Measurements from ENCODE around the gene EVI5L. TPM values are rescaled to one million over a fixed set of nuclear protein-coding genes. Genes with fewer than 3 reads are reported as not detected.

EVI5L gene
- total RNA-seq, 4 donors from 2014 or later: 6.9 to 10.8 (median 7.9) TPM

- TF ChIP-seq, protein P1, sequence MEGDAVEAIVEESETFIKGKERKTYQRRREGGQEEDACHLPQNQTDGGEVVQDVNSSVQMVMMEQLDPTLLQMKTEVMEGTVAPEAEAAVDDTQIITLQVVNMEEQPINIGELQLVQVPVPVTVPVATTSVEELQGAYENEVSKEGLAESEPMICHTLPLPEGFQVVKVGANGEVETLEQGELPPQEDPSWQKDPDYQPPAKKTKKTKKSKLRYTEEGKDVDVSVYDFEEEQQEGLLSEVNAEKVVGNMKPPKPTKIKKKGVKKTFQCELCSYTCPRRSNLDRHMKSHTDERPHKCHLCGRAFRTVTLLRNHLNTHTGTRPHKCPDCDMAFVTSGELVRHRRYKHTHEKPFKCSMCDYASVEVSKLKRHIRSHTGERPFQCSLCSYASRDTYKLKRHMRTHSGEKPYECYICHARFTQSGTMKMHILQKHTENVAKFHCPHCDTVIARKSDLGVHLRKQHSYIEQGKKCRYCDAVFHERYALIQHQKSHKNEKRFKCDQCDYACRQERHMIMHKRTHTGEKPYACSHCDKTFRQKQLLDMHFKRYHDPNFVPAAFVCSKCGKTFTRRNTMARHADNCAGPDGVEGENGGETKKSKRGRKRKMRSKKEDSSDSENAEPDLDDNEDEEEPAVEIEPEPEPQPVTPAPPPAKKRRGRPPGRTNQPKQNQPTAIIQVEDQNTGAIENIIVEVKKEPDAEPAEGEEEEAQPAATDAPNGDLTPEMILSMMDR (IDR thresholded peaks at IDR 0.05): no peak
- DNase-seq (ENCODE audit: low spot score) (no peak), ATAC-seq (ENCODE audit: low FRiP score) (no peak)
Observed at GRCh38 chr19:7899751-7900378, 69.8 kb downstream of the EVI5L start.

DNA sequence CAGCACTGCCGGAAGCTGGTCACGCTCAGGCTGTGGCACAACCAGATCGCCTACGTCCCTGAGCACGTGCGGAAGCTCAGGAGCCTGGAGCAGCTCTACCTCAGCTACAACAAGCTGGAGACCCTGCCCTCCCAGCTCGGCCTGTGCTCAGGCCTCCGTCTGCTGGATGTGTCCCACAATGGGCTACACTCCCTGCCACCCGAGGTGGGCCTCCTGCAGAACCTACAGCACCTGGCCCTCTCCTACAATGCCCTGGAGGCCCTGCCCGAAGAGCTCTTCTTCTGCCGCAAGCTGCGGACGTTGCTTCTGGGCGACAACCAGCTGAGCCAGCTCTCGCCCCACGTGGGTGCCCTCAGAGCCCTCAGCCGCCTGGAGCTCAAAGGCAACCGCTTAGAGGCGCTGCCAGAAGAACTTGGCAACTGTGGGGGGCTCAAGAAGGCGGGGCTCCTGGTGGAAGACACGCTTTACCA lies 70.4 kb downstream of the EVI5L start:
- no peak for DNase-seq (ENCODE audit: low spot score)
- ATAC-seq (ENCODE audit: low FRiP score): no peak
- TF ChIP-seq, protein P1 (IDR thresholded peaks at IDR 0.05): no peak

DNA sequence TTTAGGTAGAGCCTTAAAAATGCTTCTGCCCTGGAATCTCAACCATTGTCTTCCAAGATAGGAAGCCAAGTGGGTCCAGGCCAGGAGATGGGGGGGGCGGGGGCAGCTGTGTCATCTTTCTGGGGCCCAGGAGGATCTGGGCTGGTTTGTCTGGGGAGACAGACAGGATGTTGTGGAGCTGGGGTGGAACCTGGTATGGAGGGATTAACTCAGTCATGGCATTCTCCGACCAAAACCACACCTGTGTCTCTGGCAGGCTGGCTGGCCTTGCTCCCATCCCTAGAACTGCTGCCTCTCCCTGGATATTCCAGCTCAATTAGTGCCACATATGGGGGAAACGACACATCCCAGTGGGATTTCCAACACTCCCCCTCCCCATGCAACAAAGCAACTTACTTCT lies 70.9 kb downstream of the EVI5L start:
- TF ChIP-seq, protein P1 (IDR thresholded peaks at IDR 0.05): no peak
- ATAC-seq (ENCODE audit: low FRiP score): no peak
- no peak for DNase-seq (ENCODE audit: low spot score)

DNA sequence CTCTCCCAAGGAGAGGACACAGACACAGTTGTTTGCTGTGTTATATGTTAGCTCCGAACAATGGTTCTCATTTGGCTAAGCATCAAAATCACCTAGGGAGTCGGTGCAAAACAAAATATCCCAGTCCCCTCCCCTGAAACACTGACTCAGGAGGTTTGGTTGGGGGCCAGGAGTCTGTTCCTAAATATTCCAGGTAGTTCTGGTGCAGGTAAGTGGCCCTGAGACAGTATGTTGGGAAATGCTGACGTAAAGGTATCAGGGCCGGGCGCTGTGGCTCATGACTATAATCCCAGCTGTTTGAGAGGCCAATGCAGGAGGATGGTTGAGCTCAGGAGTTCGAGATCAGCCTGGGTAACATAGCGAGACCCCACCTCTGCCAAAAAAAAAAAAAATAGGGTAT lies 71.3 kb downstream of the EVI5L start:
- TF ChIP-seq, protein P1 (IDR thresholded peaks at IDR 0.05): no peak
- ATAC-seq (ENCODE audit: low FRiP score): no peak
- DNase-seq (ENCODE audit: low spot score): no peak

DNA sequence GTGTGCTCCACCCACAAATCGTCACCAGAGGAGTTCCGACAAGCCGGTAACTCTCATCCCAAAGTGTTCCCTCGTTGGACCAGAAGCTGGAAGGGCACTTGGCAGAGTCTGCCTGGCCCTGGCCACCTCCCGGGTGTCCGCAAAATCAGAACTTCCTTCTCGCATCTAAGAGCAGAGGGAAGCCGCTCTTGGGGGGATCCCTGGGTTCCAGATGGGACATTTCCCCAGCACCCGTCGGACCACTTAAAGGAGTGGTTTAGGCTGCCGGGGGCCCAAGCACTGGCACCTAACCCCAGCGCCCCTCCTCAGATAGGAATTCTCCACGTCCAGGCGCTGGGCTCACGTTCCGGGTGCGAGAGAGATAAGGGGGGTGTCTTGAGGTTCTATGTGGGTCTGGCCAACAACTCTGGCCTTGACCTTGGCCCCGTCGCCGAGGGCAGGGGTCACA lies 72.8 kb downstream of the EVI5L start:
- TF ChIP-seq, protein P1 (IDR thresholded peaks at IDR 0.05): no peak
- ATAC-seq (ENCODE audit: low FRiP score) (no peak), DNase-seq (ENCODE audit: low spot score) (no peak)

DNA sequence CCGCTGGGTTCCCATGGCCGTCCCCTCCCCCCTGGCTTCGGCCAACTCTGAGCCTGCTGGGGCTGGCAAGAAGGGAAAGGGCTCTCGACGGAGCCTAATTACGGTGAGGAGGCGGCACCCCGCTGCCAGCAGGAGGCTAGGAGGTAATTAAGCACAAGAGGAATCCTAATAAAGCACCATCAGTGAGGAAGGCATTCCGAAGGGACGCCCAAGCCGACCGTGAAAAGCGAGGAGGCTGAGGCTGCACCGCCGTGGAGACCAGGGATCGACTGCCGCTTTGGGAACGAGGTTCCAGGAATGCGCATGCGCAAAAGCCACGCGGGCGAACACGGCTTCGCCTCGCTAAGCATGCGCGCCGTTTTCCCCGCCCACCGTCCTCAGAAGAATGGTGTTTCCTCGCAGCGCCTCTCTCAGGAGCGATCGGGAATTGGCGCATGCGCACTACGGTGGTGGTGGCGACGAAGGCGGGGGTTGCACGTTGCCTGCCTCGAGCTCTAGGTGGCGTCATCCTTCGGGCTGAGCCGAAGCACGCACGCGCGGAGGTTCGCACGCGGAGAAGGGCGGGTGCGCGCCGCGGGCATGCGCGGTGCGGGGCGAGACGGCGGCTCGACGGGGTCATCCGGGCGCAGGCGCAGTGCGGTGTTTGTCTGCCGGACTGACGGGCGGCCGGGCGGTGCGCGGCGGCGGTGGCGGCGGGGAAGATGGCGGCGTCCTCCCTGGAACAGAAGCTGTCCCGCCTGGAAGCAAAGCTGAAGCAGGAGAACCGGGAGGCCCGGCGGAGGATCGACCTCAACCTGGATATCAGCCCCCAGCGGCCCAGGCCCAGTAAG lies 73.4 kb downstream of the EVI5L start, which contains the start of gene MAP2K7:
Gene MAP2K7 (plus strand): TSS at position 634 of the 830 bp plus-strand sequence. CDS start 68 bp downstream, at position 702.
- ATAC-seq (ENCODE audit: low FRiP score): peak; percentile 95

More for the DNA sequence above, 73.4 kb downstream of the EVI5L start, which contains the start of gene MAP2K7:
- TF ChIP-seq, protein P1 (IDR thresholded peaks at IDR 0.05): no peak
- DNase-seq (ENCODE audit: low spot score): peak; percentile 100

Data from omental fat pad (tissue), 4 donors.